HEK293 (cell line): ENCODE data around the gene ZNF396.

Source experiments
- ATF2 ChIP-seq: fragments of 450-650 bp; formaldehyde crosslinking; IDR thresholded peaks from 2 replicates; pipeline ENCODE4 v1.5.1; 2016; ENCODE audit warnings: missing biosample characterization, missing genetic modification characterization, low read depth
- CTCF ChIP-seq: fragments of 450-650 bp; formaldehyde crosslinking; IDR thresholded peaks from 2 replicates; pipeline ENCODE4 v1.5.1; 2016; ENCODE audit warnings: missing biosample characterization, missing genetic modification characterization
- KLF9 ChIP-seq: fragments of 450-650 bp; formaldehyde crosslinking; IDR thresholded peaks from 2 replicates; pipeline ENCODE4 v1.5.1; 2016; ENCODE audit warnings: missing biosample characterization, missing genetic modification characterization, low read depth
- REST ChIP-seq: fragments of 450-650 bp; formaldehyde crosslinking; IDR thresholded peaks from 2 replicates; pipeline ENCODE4 v1.5.1; 2016; ENCODE audit warnings: missing biosample characterization, missing genetic modification characterization
- ZNF223 ChIP-seq: fragments of 450-650 bp; formaldehyde crosslinking; IDR thresholded peaks from 2 replicates; pipeline ENCODE4 v1.5.1; 2016; ENCODE audit warnings: missing biosample characterization, missing genetic modification characterization
- ZNF23 ChIP-seq: fragments of 450-650 bp; formaldehyde crosslinking; IDR thresholded peaks from 2 replicates; pipeline ENCODE4 v1.5.1; 2016; ENCODE audit warnings: missing biosample characterization, missing genetic modification characterization, borderline replicate concordance
- ZNF449 ChIP-seq: fragments of 450-650 bp; formaldehyde crosslinking; IDR thresholded peaks from 2 replicates; pipeline ENCODE4 v1.5.1; 2017; ENCODE audit warnings: missing biosample characterization, mild to moderate bottlenecking, missing genetic modification characterization, moderate library complexity
- ZNF830 ChIP-seq: fragments of 450-650 bp; IDR thresholded peaks from 2 replicates; pipeline ENCODE4 v1.5.0; 2018; ENCODE audit warnings: missing biosample characterization, missing genetic modification characterization, low read depth, mild to moderate bottlenecking, moderate library complexity

- TF ChIP-seq REST (tag by site-specific recombination) (no peak), CTCF (tag by site-specific recombination) (no peak), ZNF23 (tag by site-specific recombination) (no peak), ATF2 (tag by site-specific recombination) (no peak), KLF9 (no peak), ZNF223 (tag by site-specific recombination) (no peak), ZNF830 (tag by site-specific recombination) (no peak), ZNF449 (tag by site-specific recombination) (no peak)
Measured at GRCh38 chr18:35426786-35427185, 49.6 kb upstream of the ZNF396 start.
